NB4 (cell line): Measurements from ENCODE around the gene IER5.

ENCODE experiments used
- MYC ChIP-seq: IDR thresholded peaks from 2 replicates; pipeline ENCODE4 v1.6.1; 2011; ENCODE audit warnings: low read depth, low read length
- POLR2A ChIP-seq: IDR thresholded peaks from 2 replicates; pipeline ENCODE4 v1.6.1; 2011; ENCODE audit warnings: mild to moderate bottlenecking; ENCODE audit not compliant: insufficient read length; ENCODE audit errors: extremely low read depth
- TF ChIP-seq, protein P1 (sequence below): IDR thresholded peaks from one replicate; pipeline ENCODE4 v1.5.1; 2012; ENCODE audit warnings: low read depth, low read length
- TF ChIP-seq, protein P2 (sequence below): IDR thresholded peaks from 2 replicates; pipeline ENCODE4 v1.6.1; 2011; ENCODE audit warnings: low read depth, low read length

DNA sequence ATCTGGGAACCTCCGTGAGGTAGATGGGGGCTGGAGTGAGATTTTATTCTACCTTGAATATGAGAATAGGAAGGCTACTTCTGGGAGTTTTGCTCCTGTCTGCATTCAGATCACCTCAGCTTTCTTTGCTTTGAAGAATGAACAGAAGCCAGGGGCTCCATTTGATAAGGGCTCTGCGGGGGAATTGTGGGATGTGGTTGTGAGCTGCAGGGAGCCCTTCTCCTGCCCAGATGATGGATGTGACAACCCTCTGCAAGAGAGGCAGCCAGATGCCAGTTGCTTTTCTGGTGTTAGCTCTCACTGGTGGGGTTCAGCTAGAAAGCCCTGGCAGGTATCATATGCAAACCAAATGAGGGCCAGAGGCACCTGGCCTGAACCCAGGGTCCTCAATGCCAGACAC is 21.5 kb downstream of the IER5 start:
- TF ChIP-seq, protein P1, sequence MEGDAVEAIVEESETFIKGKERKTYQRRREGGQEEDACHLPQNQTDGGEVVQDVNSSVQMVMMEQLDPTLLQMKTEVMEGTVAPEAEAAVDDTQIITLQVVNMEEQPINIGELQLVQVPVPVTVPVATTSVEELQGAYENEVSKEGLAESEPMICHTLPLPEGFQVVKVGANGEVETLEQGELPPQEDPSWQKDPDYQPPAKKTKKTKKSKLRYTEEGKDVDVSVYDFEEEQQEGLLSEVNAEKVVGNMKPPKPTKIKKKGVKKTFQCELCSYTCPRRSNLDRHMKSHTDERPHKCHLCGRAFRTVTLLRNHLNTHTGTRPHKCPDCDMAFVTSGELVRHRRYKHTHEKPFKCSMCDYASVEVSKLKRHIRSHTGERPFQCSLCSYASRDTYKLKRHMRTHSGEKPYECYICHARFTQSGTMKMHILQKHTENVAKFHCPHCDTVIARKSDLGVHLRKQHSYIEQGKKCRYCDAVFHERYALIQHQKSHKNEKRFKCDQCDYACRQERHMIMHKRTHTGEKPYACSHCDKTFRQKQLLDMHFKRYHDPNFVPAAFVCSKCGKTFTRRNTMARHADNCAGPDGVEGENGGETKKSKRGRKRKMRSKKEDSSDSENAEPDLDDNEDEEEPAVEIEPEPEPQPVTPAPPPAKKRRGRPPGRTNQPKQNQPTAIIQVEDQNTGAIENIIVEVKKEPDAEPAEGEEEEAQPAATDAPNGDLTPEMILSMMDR = no peak
- TF ChIP-seq MYC (no peak), POLR2A (no peak)
- TF ChIP-seq, protein P2, sequence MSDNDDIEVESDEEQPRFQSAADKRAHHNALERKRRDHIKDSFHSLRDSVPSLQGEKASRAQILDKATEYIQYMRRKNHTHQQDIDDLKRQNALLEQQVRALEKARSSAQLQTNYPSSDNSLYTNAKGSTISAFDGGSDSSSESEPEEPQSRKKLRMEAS = no peak
